Activated T-cell treated with anti-CD3 and anti-CD28 coated beads, Interleukin-2, amount 50 U/mL, for 24 hours (primary cell): ENCODE results near the gene NUP210.

Source experiments
- DNase-seq: peaks from one replicate; pipeline ENCODE4 v3.0.0-alpha.2; 2020
- H3K27ac Mint-ChIP-seq: 2 replicates; pipeline ENCODE4 v1.8.0; 2020; ENCODE audit warnings: mild to moderate bottlenecking, mixed read lengths
- H3K27me3 Mint-ChIP-seq: 2 replicates; pipeline ENCODE4 v1.8.0; 2020; ENCODE audit warnings: mixed read lengths
- H3K36me3 Mint-ChIP-seq: 2 replicates; pipeline ENCODE4 v1.8.0; 2020; ENCODE audit warnings: low read depth, mixed read lengths
- H3K4me1 Mint-ChIP-seq: 2 replicates; pipeline ENCODE4 v1.8.0; 2020; ENCODE audit warnings: low read depth, mixed read lengths
- H3K4me3 Mint-ChIP-seq: 2 replicates; pipeline ENCODE4 v1.8.0; 2020; ENCODE audit warnings: mild to moderate bottlenecking, moderate library complexity, mixed read lengths
- H3K9me3 Mint-ChIP-seq: 2 replicates; pipeline ENCODE4 v1.8.0; 2020; ENCODE audit warnings: mixed read lengths

NUP210 gene

GRCh38 chr3:13346481-13347389, 73.4 kb downstream of the NUP210 start:
- Mint-ChIP-seq H3K9me3 (no peaks in the 10 kb centered on the region), H3K4me1 (peaks cover 59% of the 10 kb centered on the region), H3K27ac (peak overlapping the region; percentile 89), H3K36me3 (peaks cover 96% of the 10 kb centered on the region), H3K27me3 (no peaks in the 10 kb centered on the region), H3K4me3 (no peak overlapping the region)
- peak; percentile 84 for DNase-seq

GRCh38 chr3:13345772-13346171, 74.3 kb downstream of the NUP210 start:
- no peak for DNase-seq
- H3K27me3 Mint-ChIP-seq, result no peaks in the 10 kb centered on the region
- H3K27ac Mint-ChIP-seq, result peak overlapping the region; percentile 89
- no peak overlapping the region for H3K4me3 Mint-ChIP-seq
- H3K4me1 Mint-ChIP-seq, result peaks cover 50% of the 10 kb centered on the region
- no peaks in the 10 kb centered on the region for H3K9me3 Mint-ChIP-seq
- peaks cover 96% of the 10 kb centered on the region for H3K36me3 Mint-ChIP-seq

DNA sequence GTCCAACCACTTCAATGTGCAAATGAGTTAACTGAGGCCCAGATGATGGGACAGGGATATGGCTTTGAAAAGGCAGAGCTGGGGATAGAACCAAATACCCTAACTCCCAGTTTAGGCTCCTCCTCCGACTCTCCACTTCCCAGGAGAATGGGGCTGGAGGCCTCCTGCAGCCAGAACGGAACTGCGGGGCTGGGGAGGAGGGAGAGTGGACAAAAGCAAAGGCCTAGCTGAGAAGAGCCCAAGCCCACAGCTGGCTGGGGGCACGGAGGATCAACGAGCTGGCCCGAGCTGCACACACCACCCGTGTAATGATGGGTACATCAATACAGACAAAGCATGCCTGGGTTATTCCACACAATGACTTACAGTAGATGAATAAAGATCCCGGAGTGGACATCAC, 74.8 kb downstream of the NUP210 start:
- no peak for DNase-seq
- Mint-ChIP-seq H3K9me3 (no peaks in the 10 kb centered on the region), H3K36me3 (peaks cover 97% of the 10 kb centered on the region), H3K27me3 (no peaks in the 10 kb centered on the region), H3K4me1 (peaks cover 47% of the 10 kb centered on the region), H3K27ac (peak overlapping the region; percentile 29), H3K4me3 (no peak overlapping the region)

GRCh38 chr3:13344663-13345062, 75.5 kb downstream of the NUP210 start:
- DNase-seq, result no peak
- no peak overlapping the region for H3K4me3 Mint-ChIP-seq
- peaks cover 97% of the 10 kb centered on the region for H3K36me3 Mint-ChIP-seq
- no peaks in the 10 kb centered on the region for H3K9me3 Mint-ChIP-seq
- H3K4me1 Mint-ChIP-seq, result peaks cover 41% of the 10 kb centered on the region
- H3K27ac Mint-ChIP-seq, result peak overlapping the region; percentile 5
- H3K27me3 Mint-ChIP-seq, result no peaks in the 10 kb centered on the region

DNA sequence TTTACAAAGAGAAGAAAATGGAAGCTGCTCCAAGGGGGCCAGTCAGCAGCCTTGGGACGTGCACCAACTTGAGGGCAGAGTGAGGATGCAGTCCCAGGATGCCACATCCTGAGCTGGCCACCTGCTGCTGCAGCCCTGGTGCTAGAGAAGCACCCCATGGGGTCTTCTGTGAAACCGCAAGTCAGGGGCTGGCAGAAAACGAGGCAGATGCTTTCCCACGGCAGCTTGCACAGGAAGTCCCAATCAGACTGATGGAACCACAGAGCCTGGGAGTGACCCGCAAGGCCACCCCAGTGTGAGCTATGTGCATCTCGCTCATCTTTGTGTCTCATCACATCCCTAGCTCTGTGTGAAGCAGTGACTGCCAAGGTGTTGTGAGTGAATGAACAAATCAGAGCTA, 76.5 kb downstream of the NUP210 start:
- Mint-ChIP-seq H3K27ac (no peak overlapping the region), H3K36me3 (peaks cover 97% of the 10 kb centered on the region), H3K27me3 (no peaks in the 10 kb centered on the region), H3K9me3 (no peaks in the 10 kb centered on the region), H3K4me3 (no peak overlapping the region), H3K4me1 (peaks cover 31% of the 10 kb centered on the region)
- no peak for DNase-seq

DNA sequence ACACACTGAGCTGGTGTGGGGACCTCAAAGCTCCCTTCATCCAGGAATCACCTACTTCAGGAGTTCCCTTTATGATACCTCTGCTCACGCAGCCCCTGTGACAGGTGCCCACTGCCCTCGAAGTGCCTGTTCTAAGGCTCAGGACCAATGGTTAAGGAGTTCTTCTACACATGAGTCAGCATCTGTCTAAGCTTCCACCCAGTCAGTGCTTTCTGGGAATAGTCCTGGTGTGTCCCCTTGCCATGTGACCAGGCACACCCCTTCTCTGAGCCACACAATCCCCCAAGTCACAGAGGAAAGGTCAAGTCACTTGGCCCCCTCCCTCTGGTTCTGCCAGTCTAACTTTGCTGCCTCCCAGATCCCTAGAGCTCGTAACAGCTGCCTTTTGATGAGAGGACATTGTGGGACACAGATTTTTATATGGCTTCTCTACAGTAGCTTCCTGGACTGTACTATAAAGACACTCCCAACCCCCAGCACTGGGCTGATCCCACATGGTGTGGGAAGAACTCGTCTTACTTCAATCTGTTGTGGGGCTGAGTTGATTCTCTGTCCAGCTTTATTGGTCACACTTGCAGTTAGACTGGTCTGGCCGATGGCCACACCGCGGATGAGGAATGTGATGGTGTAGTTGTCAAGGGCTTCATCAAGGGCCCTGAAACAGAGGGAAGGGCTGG, 78.8 kb downstream of the NUP210 start:
- H3K36me3 Mint-ChIP-seq, result peaks cover 97% of the 10 kb centered on the region
- H3K4me1 Mint-ChIP-seq, result peaks cover 8% of the 10 kb centered on the region
- peak overlapping the region; percentile 51 for H3K27ac Mint-ChIP-seq
- H3K9me3 Mint-ChIP-seq, result no peaks in the 10 kb centered on the region
- no peaks in the 10 kb centered on the region for H3K27me3 Mint-ChIP-seq
- no peak overlapping the region for H3K4me3 Mint-ChIP-seq
- DNase-seq, result no peak

- Mint-ChIP-seq H3K27me3 (no peaks in the 10 kb centered on the region), H3K4me1 (peaks cover 4% of the 10 kb centered on the region), H3K36me3 (peaks cover 97% of the 10 kb centered on the region), H3K9me3 (no peaks in the 10 kb centered on the region), H3K27ac (peak overlapping the region; percentile 71), H3K4me3 (no peak overlapping the region)
- no peak for DNase-seq
Observed at GRCh38 chr3:13339833-13340232, 80.3 kb downstream of the NUP210 start.

GRCh38 chr3:13338996-13339395, 81.1 kb downstream of the NUP210 start:
- DNase-seq, result no peak
- H3K9me3 Mint-ChIP-seq, result no peaks in the 10 kb centered on the region
- peaks cover 99% of the 10 kb centered on the region for H3K36me3 Mint-ChIP-seq
- no peaks in the 10 kb centered on the region for H3K27me3 Mint-ChIP-seq
- peak overlapping the region; percentile 76 for H3K27ac Mint-ChIP-seq
- no peak overlapping the region for H3K4me3 Mint-ChIP-seq
- peaks cover under 1% of the 10 kb centered on the region for H3K4me1 Mint-ChIP-seq

DNA sequence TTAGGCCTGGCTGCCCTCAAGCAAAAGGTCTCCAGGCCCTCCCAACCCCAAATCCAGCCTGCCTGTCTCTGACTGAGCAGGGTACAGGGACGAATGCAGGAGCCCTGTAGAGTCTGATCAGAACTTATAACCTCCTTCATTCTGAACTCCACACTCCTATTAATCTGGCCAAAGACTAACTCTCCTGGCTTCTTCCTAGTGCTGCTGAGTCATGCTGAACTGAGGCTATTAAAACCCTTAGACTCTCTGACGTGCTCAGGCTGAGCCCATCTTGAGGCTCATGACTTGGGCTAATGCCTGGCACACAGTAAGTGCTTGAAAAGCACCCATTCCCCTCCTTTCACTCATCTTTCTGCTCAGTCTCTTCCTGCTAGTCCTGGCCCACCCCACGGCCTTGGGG, 81.9 kb downstream of the NUP210 start:
- Mint-ChIP-seq H3K36me3 (peaks cover 100% of the 10 kb centered on the region), H3K27me3 (no peaks in the 10 kb centered on the region), H3K9me3 (no peaks in the 10 kb centered on the region), H3K4me3 (no peak overlapping the region), H3K4me1 (no peaks in the 10 kb centered on the region), H3K27ac (peak overlapping the region; percentile 76)
- no peak for DNase-seq

GRCh38 chr3:13336592-13336991, 83.5 kb downstream of the NUP210 start:
- H3K4me3 Mint-ChIP-seq, result no peak overlapping the region

GRCh38 chr3:13335503-13335902, 84.6 kb downstream of the NUP210 start:
- no peak for DNase-seq
- Mint-ChIP-seq H3K36me3 (peaks cover 99% of the 10 kb centered on the region), H3K4me3 (no peak overlapping the region), H3K4me1 (no peaks in the 10 kb centered on the region), H3K27ac (peak overlapping the region; percentile 66), H3K27me3 (no peaks in the 10 kb centered on the region), H3K9me3 (no peaks in the 10 kb centered on the region)

More at GRCh38 chr3:13336592-13336991, 83.5 kb downstream of the NUP210 start:
- no peaks in the 10 kb centered on the region for H3K9me3 Mint-ChIP-seq
- no peaks in the 10 kb centered on the region for H3K27me3 Mint-ChIP-seq
- DNase-seq, result no peak
- peak overlapping the region; percentile 57 for H3K27ac Mint-ChIP-seq
- peaks cover 100% of the 10 kb centered on the region for H3K36me3 Mint-ChIP-seq
- H3K4me1 Mint-ChIP-seq, result no peaks in the 10 kb centered on the region

DNA sequence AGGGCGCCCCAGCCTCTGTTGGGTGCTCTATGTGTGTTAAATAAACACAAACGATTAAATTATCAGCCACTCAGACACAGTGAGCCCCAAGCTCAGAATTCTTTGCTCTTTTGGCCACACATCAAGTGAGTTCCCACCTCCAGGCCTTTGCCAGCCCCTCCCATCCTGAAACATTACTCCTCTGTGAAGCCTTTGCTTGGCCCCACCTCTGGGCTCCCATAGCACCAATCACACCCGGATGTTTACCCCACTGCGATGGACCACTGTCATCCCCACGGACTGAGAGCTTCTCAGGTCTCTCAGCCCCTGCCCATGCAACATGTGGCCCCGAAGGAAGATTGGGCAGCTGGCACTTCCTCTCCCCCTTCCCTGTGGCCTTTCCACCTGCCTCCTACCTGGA, 85.1 kb downstream of the NUP210 start:
- Mint-ChIP-seq H3K9me3 (no peaks in the 10 kb centered on the region), H3K27ac (peak overlapping the region; percentile 66), H3K36me3 (peaks cover 99% of the 10 kb centered on the region), H3K4me3 (no peak overlapping the region), H3K27me3 (no peaks in the 10 kb centered on the region), H3K4me1 (no peaks in the 10 kb centered on the region)
- DNase-seq, result no peak

DNA sequence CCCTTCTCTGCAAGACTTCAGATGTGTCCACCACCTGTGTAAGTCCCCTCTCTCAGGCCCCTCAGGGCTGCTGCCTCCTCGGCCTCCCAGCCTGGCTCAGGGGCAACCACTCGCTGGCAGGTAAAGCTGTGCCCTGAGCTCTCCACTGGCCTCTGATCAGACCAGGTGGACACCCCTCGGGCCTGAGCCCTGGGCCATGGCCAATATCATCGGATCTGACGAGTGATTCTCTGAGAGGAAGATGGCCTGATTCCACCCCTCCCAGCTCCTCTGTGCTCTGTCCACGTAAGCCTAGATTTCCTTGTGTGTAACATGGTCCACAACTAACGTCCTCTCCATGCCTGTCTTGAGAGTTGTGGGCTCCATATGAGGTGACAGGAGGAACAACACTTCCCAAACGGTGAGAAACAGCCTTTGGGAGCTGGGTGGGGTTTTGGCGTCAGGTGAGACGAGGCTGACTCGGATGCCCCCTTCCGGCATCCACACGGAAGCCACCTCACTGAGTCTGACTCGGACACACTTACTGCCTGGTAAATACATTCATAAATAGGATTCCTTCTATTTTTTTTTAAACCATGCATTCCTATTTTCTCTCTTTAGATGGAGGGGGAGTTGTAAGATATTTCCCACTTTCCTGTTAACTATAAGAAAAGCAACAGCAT, 86.8 kb downstream of the NUP210 start:
- Mint-ChIP-seq H3K27ac (peak overlapping the region; percentile 76), H3K9me3 (no peaks in the 10 kb centered on the region), H3K4me3 (no peak overlapping the region), H3K4me1 (no peaks in the 10 kb centered on the region), H3K36me3 (peaks cover 99% of the 10 kb centered on the region), H3K27me3 (no peaks in the 10 kb centered on the region)
- no peak for DNase-seq

DNA sequence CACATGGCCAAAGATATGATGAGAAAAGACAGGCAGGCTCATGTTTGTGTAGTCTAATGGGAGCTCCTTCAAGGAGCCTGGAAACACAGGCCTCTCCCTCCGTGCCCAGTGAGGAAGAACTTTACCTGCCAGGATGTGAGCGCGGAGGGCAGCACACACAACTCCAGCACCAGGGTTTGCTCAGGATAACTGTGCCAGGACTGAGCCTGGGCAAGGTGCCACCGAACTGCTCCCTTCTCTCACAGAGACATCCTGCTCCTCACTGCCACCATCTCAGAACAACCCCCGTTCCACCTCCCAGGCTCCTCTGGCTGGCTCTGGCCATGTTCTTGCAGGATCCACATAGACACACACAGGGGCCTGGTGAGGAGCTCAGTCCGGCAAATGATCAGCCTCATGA, 87.4 kb downstream of the NUP210 start:
- Mint-ChIP-seq H3K27me3 (no peaks in the 10 kb centered on the region), H3K9me3 (no peaks in the 10 kb centered on the region), H3K27ac (peak overlapping the region; percentile 76), H3K4me1 (no peaks in the 10 kb centered on the region), H3K36me3 (peaks cover 99% of the 10 kb centered on the region), H3K4me3 (no peak overlapping the region)
- no peak for DNase-seq
